ENCODE measurements around the gene LCE2D.
"Not testable (repeated sequence)": the region's sequence is repeated elsewhere in the genome, so short reads cannot be mapped to it uniquely, and the experiment has no call there.

LCE2D gene

GRCh38 chr1:152663098-152663497 is at the start of gene LCE2D:
Gene LCE2D, plus strand, starts transcription at chr1:152663380. Its CDS starts 726 bp downstream, at chr1:152664106.
- no peak for DNase-seq

- DNase-seq: no peak
Measured at GRCh38 chr1:152613511-152613910, 49.7 kb upstream of the LCE2D start, which contains the start of gene LCE3B. Gene LCE3B, plus strand, starts transcription at chr1:152613811. Its CDS starts 0 bp downstream, at chr1:152613811.

- DNase-seq: no peak
Measured at GRCh38 chr1:152621993-152622392, 41.2 kb upstream of the LCE2D start.

DNA sequence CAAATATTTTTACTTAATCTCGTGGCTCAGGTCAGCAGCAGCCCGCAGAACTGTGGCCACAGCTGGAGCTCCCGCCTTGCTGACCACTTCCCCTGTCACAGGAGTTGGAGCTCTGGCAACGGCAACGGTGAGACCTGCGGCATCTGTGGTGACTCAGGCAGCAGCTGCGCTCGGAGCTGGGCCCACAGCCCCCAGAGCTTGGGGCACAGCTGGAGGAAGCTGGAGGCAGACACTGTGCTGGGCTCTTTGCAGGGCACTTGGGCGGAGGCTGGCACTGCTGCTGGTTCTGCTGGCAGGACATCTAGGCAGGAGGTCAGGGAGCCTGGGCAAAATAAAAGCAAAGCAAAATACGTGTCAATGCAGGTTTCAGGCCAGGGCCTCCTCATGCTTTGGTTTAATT is 40.4 kb upstream of the LCE2D start, which contains the start of gene LCE3A:
Gene LCE3A, minus strand, starts transcription at position 301 of the 400 bp plus-strand sequence. Its CDS starts 0 bp downstream, at position 301.
- no peak for DNase-seq

GRCh38 chr1:152623203-152623844 is 39.9 kb upstream of the LCE2D start:
- no peak for DNase-seq

DNA sequence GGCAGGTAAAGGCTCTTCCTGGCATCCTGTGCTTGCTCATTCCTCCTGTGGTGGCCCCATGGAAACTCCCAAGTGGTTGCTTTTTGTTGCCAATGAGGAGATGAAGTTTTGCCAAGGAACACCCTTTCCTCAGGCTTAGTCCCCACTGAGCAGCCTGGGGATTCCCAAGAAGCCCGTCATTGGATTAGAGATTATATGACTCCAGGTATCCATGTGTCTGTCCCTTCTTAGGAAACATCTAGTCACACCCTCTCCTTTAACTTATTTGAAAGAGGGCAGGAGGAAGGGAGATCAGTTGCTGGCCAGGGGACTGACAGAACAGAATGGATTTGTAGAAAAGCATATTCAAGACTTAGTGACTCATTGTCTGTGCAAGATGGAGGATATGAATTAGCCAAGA is 36.4 kb upstream of the LCE2D start:
- no peak for DNase-seq

- DNase-seq: no peak
Measured at GRCh38 chr1:152630596-152630995, 32.6 kb upstream of the LCE2D start.

DNA sequence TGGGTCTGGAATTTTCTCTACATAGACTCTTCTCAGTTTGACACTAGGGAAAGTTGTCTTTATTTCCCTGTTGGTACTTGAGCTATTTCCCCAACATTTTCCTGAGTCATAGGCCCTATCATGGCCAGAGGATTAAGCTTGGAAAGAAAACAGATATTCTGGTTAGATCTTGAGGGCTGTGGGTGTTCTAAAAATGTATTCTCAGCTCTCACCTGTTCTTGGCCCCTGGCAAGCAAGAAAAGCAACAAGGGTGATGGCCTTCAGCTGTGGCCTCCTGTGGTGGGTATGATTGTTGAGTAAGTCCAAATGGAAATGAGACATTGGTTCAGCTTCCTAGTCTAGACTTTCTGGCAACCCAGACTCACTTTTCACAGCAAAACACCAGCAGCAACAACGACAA is 22.8 kb upstream of the LCE2D start:
- no peak for DNase-seq

- DNase-seq: no peak
Measured at GRCh38 chr1:152643945-152644344, 19.2 kb upstream of the LCE2D start.

DNA sequence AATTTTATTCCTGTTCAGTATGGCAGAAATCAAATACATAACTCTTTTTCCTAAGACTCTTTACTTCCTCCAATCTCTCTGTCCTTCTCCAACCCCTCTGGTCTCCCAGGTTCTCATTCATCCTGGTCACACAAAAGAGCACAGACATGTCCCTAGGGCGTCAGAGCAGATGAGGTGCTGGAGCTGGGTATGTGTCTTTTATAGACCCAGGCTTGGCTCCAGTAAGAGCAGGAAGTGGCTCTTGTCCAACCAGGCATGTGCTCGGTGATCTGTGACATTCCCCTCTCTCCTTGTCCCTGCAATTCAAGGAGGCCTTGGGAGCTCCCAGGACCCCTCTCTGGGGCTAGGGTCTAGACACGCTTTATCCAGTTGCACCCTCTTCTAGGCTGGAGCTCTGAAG is 18.0 kb upstream of the LCE2D start:
- DNase-seq: no peak

DNA sequence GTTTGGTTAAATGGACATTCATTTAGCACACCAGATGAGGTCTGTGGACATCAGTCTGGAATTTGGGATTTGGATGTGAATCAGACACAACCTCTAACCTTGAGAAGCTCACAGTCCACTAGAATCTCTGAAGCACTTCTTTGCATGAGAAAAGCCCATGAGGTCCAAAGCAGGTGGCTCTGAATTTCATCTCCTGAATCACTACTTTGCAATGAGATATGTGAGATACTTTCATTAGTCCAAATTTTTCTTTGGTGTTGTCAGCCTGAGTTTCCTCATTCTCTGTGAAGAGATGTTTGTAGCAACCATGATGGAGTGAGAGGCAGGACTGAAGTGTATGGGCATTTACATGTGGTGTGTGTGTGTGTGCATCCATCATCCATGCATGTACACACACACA is 16.5 kb upstream of the LCE2D start:
- no peak for DNase-seq

- DNase-seq: peak; percentile 28 to 83
Measured at GRCh38 chr1:152654110-152654509, 9.1 kb upstream of the LCE2D start.

DNA sequence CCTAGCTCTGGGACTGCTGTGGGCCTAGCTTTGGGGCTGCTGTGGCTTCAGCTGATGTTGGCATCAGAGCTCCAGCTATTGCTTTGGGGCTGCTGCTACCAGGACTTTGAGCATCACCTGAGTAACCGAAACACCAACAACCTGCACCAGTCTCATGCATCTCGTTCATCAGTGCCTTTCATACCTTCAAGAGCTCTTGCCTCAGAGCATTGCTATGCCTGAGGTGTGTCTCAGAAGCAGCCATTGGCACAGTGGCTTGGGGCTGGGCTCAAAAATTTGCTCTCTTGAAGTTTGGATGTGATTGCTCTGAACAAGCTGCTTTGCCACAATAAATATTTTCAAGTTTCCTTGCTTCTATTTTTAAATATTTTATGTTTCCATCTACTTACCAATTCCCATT is 6.7 kb upstream of the LCE2D start:
- DNase-seq: no peak

DNA sequence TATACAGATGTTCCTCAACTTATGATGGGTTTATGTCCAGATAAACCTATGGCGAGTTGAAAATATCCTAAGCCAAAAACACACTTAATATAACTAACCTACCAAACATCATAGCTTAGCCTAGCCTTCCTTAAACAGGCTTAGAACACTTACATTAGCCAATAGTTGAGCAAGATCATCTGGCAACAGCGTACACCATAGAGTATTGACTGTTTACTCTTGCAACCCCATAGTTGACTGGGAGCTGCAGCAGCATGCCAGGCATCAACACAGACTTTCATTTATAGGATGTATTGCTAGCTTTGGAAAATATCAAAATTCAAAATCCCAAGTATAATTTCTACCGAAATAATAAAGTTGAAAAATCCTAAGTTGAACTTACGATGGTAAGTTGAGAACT is 5.5 kb upstream of the LCE2D start:
- DNase-seq: no peak

DNA sequence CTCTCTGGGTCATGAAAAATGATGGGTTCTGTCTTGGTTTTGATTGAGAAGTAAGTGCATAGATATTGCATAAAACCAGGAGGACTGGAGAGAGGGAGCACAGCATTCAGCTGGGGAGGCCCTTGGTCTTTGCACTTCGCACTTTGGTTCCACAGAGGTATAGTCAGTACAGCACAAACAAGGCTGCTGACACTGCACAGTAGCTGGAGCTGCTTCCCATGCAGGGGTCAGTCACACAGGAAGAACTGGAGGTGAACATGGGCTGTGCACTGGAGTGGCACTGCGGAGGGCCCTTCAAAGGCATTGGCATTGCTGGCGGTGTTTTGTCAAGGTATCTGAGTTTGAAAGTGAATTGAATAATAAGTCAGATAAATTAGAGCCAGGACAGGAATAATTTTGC is 4.5 kb upstream of the LCE2D start:
- DNase-seq: no peak

DNA sequence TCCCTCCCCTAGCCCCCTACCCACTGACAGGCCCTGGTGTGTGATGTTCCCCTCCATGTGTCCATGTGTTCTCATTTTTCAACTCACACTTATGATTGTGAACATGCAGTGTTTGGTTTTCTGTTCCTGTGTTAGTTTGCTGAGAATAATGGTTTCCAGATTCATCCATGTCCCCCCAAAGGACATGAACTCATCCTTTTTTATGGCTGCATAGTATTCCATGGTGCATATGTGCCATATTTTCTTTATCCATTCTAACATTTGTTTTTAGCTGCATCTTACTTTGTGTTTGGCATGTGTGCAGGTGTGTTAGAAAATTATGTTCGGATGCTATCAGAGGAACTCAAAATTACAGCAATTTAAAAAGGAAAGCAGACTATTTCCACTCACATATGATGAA is 3.0 kb downstream of the LCE2D start:
- DNase-seq: not testable (repeated sequence)

DNA sequence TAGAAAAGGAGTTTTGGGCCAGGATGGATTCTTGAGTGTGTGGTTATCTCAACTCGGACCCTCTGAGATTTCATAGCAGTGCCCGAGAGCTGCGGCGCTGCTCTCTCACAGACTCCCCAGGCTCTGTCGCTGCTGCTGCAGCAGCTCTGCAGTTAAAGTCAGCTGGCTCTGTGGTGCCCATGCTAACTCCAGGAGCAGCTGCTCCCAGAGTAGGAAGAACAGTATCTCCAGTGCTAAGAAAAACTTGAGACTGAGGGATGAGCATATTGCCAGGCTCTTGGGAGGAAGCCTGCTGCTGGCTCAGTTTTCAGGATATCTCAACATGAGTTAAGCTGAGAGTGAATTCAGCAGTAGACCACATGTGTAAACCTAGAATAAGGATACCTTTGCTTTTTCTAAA is 4.5 kb downstream of the LCE2D start:
- DNase-seq: no peak

GRCh38 chr1:152673016-152673415 is 9.8 kb downstream of the LCE2D start:
- DNase-seq: peak in 1 of 2 donors; percentile 2

GRCh38 chr1:152674983-152675382 is 11.8 kb downstream of the LCE2D start, which contains the start of gene LCE2C:
Gene LCE2C, plus strand, starts transcription at chr1:152675279. Its CDS starts 737 bp downstream, at chr1:152676016.
- not testable (repeated sequence) for DNase-seq

- no peak for DNase-seq
Measured at GRCh38 chr1:152679459-152679858, 16.3 kb downstream of the LCE2D start.

GRCh38 chr1:152681616-152682015 is 18.4 kb downstream of the LCE2D start:
- DNase-seq: no peak

GRCh38 chr1:152683846-152684245 is 20.7 kb downstream of the LCE2D start:
- DNase-seq: no peak

DNA sequence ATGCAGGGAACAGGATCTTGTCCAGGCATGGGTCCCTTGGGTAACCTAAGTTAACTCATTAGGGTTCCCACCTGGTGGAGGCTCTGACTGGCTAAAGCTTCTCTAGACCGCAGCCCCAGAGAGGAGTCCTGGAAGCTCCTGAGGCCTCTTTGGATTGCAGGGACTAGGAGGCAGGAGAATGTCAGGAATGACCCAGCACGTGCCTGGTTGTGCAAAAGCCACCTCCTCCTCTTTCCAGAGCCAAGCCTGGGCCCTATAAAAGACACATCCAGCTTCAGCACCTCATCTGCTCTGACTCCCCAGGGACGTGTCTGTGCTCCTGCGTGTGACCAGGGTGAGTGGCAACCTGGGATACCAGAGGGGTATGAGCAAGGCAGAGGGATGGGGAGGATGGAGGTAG is 22.6 kb downstream of the LCE2D start, which contains the start of gene LCE2B:
Gene LCE2B, plus strand, starts transcription at position 301 of the 400 bp plus-strand sequence. CDS start 721 bp downstream, outside the sequence.
- DNase-seq: not testable (repeated sequence)

DNA sequence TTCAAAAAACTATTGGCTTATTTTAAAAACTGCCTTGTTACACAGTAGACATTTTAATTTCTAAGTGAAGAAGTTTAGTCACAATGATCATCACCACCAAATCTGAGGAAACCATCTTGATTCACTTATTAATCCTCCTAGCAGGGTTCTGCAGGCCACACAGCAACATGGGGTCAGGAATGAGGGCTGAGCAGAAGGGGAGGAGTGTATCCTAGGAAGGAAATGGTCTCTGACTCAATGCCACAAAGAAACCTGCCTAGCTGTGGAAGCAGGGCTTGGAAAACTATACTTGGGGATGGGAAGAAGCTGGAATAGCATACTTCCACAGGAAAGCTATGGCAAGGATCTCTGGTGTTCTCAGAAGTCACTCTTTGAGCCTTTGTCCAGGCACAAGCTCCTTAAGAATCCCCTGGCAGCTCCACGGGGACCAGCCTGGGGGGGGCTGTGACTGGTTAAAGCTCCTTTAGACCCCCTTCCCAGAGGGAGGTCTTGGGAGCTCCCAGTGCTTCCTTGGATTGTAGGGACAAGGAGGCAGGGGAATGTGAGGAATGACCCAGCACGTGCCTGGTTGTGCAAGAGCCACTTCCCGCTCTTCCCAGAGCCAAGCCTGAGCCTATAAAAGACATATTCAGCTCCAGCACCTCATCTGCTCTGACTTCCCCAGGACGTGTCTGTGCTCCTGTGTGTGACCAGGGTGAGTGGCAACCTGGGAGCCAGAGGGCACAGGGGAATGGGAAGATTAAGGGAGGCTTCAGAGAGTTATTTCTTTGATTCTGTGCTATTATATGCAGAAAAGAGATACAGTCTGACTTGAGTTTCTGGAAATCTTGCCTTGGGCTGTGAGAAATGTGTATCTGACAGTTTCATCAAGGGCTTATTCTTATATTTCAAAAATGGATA is 34.8 kb downstream of the LCE2D start, which contains the start of gene LCE2A:
Gene LCE2A, plus strand, starts transcription at position 645 of the 900 bp plus-strand sequence. CDS start 557 bp downstream, outside the sequence.
- DNase-seq: no peak
